HG02642 (cell line): ENCODE results near the gene BMP7.

Experiments
- ATAC-seq: cut with Tn5 transposase; IDR thresholded peaks from one replicate; pipeline ENCODE4 v1.9.1; 2021; ENCODE audit warnings: mild to moderate bottlenecking; ENCODE audit not compliant: unreplicated experiment, poor library complexity

Gene BMP7

DNA sequence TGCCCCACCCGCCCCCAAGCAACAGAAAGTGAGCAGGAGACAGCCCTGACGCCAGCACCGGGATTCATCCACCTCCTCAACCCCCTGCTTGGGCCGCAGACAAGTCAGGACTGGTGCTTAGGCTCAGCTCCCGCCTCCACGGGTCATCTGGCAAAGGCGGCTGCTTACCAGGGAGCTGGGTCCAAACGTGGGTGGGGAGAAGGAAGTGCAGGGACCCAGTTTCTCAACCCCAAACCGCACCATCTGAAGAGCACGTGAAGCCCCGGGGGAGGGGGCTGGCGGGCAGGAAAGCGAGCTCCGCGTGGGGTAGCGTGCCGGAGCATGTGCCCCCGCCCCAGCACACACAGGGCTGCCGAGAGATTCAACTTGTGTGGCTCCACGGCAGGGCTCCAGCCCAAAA, 87.2 kb downstream of the BMP7 start:
- no peak for ATAC-seq

DNA sequence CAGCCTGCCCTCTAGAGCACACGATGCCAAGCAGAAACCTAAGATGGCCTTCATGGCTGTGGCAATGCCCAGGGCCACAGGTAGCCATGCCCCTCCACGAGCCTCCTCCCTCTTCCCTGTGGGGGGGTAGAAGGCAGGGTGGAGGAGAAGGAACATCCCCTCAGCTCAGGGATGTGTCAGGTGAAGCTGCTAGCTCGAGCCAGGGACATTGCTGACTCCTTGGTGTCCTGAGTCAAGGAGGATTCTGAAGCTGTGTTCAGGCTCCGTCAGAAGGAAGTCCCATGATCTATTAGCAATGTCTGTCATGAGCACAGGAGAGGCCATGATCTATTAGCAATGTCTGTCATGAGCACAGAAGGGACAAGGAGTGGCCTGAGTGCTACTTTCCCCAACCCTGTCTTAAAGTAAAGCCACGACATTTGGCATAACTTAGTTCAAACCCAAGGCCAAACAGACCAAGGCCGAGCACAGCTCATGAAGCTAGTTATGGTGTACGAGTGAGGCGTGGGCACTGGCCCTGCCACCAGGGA, 87.8 kb downstream of the BMP7 start:
- no peak for ATAC-seq

- no peak for ATAC-seq
Measured at GRCh38 chr20:57177636-57178280, 88.7 kb downstream of the BMP7 start.

- no peak for ATAC-seq
Measured at GRCh38 chr20:57176842-57177241, 89.6 kb downstream of the BMP7 start.

- ATAC-seq, result peak; percentile 52
Measured at GRCh38 chr20:57175397-57176010, 90.9 kb downstream of the BMP7 start.

DNA sequence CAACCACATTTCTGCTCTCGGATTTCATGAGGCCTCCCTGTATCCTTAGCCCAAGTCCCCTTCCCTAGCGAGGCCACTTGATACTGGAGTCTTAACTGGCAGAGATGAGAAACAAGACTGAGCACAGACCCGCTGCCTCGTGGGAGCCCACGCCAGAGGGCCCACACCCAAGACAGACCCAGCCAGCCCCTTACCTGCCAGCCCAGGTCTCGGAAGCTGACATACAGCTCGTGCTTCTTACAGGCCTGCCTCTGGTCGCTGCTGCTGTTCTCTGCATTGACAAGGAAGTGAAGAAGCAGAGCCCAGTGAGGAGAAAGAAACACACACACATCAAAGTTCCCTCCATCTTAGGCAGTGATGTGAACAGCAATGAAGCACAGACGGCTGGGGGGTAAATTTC, 91.7 kb downstream of the BMP7 start:
- no peak for ATAC-seq

GRCh38 chr20:57173986-57174385, 92.5 kb downstream of the BMP7 start:
- ATAC-seq, result no peak

GRCh38 chr20:57173041-57173440, 93.4 kb downstream of the BMP7 start:
- ATAC-seq, result no peak

- no peak for ATAC-seq
Measured at GRCh38 chr20:57170343-57170742, 96.1 kb downstream of the BMP7 start.

GRCh38 chr20:57169162-57169561, 97.3 kb downstream of the BMP7 start:
- no peak for ATAC-seq

DNA sequence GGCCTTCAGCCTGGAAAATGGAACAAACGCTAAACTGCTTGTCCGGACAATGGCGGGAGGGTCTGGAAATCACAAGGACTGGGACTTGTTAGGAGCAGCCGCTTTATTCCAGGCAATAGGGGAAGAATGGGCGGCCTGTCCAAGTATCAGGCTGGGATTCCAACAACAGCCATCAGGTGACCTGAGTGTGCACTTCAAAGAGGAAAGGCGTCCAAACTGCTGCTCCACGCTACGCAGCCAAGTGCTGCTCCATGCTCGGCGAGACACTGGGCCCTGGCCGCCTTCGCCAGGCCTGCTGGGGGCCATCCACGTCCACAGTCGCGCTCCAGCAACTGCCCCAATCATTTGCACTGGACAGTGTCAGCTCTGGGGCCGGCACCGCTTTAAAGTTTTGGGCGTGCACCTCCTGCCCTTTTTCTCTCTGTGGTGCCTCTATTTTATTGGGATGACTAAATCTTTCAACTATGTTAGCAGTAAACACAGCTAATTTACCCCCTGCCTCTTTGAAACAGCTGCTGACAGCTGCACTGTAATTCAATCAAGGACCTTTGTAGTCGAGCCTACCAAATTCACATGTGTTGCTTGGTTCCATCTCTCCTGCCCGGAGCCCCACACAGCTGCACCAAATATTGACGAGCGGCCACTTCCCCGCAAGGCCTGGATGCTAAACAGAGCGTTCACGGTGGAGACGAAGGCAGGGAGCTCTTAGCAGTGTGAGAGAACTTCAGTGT, 98.3 kb downstream of the BMP7 start:
- no peak for ATAC-seq

- ATAC-seq, result no peak
Measured at GRCh38 chr20:57167292-57167655, 99.2 kb downstream of the BMP7 start.

DNA sequence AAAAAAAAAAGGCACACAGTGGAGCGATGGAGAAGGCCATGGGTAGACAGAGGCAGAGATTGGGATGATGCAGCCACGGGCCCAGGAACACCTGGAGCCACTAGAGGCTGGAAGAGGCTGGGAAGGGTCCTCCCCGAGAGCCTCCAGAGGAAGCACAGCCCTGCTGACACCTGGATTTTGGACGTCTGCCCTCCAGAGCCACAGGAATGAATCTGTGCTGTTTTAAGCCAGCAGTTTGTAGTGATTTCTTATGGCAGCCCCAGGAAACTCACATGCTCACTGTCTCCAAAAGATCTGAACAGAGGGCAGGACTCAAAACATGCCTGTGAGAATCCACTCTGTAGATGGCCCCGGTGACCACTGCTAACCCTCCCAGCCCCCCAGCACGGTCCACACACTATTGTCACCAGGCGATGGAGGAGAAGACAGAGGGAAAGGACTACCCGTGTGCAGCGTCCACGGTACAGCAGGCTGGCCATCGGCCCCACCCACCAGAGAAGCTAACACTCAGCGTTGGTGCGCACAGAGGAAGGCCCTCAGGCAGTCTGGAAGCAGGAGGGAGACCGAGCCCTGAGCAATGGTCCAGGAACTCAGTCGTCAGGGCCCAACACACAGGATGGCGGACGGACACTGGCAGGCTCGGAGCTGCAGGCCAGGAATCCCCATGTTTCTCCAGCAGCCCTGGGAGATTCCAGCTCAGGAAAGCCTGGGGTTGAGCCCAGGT, 99.7 kb downstream of the BMP7 start:
- no peak for ATAC-seq

GRCh38 chr20:57165427-57166004, 100.9 kb downstream of the BMP7 start:
- ATAC-seq, result no peak

DNA sequence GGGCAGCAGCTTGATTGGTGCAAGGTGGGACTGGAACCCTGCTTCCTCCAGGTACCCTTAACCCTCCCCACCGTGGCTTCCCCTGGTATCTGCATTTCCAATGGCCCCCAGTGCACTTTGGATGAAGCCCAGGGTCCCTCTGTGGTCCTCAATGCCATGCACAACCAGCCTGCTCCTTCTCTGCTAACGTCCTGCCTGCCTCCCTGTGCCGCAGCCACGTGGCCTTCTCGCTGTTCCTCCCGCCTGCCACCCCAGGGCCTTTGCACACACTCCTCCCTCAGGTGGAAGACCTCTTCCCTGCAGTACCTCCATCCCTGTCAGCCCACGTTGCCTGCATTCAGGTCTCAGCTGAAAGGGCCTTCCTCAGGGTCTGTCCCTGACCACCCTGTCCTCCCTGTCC, 101.6 kb downstream of the BMP7 start:
- ATAC-seq, result no peak

- ATAC-seq, result no peak
Measured at GRCh38 chr20:57163041-57163440, 103.4 kb downstream of the BMP7 start.

DNA sequence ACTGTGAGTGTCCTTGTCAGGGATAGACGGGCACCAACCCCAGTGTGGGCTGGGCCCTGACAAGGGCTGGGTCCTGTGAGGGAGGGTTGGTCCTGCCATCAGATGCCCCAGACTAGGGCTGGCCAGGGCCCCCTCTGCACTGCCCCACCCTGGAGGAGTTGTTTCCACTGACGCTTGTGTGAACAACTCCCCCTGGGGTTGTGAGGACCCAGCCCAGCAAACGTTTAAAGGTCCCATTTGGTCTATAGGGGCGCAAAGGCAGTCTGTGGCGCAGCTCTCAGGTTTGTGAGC, 104.1 kb downstream of the BMP7 start:
- no peak for ATAC-seq

DNA sequence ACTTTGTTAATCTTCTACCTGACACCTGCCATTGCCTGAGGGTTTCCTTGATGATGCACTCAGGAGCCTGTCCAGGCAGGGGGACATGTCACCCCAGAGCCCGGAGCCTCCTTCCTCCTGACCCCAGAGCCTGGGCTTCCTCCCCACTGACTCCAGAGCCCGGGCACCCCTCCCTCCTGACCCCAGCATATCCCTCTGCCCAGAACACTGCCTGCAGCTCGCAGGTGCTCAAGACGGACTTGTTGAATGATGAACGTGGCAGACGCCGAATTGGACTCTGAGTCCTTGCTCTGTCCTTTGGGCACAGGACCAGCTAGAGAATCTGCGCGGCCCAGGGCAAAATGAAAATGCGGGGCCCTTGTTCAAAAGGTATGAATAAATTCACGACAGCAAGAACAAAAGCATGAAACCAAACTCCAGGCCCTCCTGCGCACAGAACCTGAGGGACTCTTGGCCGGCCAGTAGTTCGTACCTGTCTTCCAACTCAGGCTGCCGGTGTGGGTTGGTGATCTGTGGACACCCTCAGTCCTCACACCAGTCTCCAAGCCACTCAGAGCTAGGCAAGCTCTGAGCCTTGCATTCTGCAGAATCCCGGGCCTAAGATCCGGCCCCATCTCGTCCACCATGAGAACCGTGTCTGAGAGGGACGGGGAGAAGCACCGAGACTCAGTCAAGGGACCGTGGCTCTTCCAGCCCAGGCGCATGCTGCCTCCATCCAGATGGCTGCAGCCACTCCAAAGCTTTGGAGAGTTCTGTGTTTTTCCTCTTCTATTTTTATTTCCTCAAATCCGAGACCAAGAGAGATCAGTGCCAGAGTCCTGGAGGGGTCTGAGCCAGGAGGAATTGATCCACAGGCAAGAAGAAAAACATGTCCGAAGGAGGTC, 104.7 kb downstream of the BMP7 start:
- no peak for ATAC-seq

GRCh38 chr20:57160985-57161384, 105.5 kb downstream of the BMP7 start:
- ATAC-seq, result no peak
